ENCODE data around the gene INPP5A.
"Not testable (repeated sequence)": the region's sequence is repeated elsewhere in the genome, so short reads cannot be mapped to it uniquely, and the experiment has no call there.

INPP5A gene

GRCh38 chr10:132551093-132551807 is 13.7 kb downstream of the INPP5A start:
- Mint-ChIP-seq H3K4me1 (peaks cover 0 to 44% of the 10 kb centered on the region in 2 donors), H3K27me3 (no peaks in the 10 kb centered on the region), H3K27ac (peak overlapping the region; percentile 76), H3K4me3 (peak overlapping the region; percentile 65 to 79), H3K36me3 (peaks cover 0 to 5% of the 10 kb centered on the region in 2 donors), H3K9me3 (no peaks in the 10 kb centered on the region)
- no peak for DNase-seq
- ATAC-seq (replicated peaks): peak; percentile 54

DNA sequence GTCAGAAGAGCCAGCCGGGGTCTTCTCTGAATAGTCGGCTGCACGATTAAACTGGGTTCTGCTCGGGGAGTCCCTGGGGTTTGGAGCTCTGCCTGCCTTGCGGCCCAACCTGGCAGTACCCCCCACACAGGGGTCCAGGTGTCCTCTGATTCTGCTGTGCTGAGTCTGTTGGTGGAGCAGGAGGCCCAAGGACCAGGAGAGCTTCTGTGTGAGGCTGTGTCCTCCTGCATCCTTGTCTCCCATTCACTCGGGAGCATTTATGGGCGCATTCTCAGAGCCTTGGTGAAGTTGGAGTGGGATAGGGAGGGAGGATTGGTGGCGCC is 14.2 kb downstream of the INPP5A start:
- Mint-ChIP-seq H3K9me3 (no peaks in the 10 kb centered on the region), H3K27ac (peak overlapping the region; percentile 76), H3K27me3 (no peaks in the 10 kb centered on the region), H3K4me3 (peak overlapping the region; percentile 65 to 79), H3K36me3 (peaks cover 0 to under 1% of the 10 kb centered on the region in 2 donors), H3K4me1 (peaks cover 0 to 39% of the 10 kb centered on the region in 2 donors)
- DNase-seq (no peak), ATAC-seq (replicated peaks) (peak; percentile 5 to 6)

DNA sequence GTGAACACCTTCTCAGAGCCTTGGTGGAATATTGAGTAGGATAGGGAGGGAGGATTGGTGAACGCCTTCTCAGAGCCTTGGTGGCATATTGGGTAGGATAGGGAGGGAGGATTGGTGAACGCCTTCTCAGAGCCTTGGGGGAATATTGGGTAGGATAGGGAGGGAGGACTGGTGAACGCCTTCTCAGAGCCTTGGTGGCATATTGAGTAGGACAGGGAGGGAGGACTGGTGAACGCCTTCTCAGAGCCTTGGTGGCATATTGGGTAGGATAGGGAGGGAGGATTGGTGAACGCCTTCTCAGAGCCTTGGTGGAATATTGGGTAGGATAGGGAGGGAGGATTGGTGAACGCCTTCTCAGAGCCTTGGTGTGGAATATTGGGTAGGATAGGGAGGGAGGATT is 15.0 kb downstream of the INPP5A start:
- not testable (repeated sequence) for H3K27me3 Mint-ChIP-seq; H3K4me3 Mint-ChIP-seq; H3K36me3 Mint-ChIP-seq; H3K9me3 Mint-ChIP-seq; DNase-seq; ATAC-seq (replicated peaks); H3K27ac Mint-ChIP-seq
- peaks cover 0 to 33% of the 10 kb centered on the region in 2 donors for H3K4me1 Mint-ChIP-seq

- H3K27me3 Mint-ChIP-seq; ATAC-seq (replicated peaks); H3K27ac Mint-ChIP-seq; H3K4me3 Mint-ChIP-seq; H3K9me3 Mint-ChIP-seq; DNase-seq; H3K36me3 Mint-ChIP-seq: not testable (repeated sequence)
- H3K4me1 Mint-ChIP-seq: peaks cover 0 to 28% of the 10 kb centered on the region in 2 donors
These were observed 16.0 kb downstream of the INPP5A start for GRCh38 chr10:132553568-132553967.

GRCh38 chr10:132554053-132554990 is 16.7 kb downstream of the INPP5A start:
- no peak for ATAC-seq (replicated peaks)

GRCh38 chr10:132554991-132555647 is 17.5 kb downstream of the INPP5A start:
- peak; percentile 31 to 54 for ATAC-seq (replicated peaks)
- Mint-ChIP-seq H3K27me3 (no peaks in the 10 kb centered on the region), H3K36me3 (peaks cover 0 to 7% of the 10 kb centered on the region in 2 donors), H3K4me1 (peaks cover 14 to 31% of the 10 kb centered on the region in 2 donors), H3K27ac (no peak overlapping the region), H3K4me3 (no peak overlapping the region), H3K9me3 (no peaks in the 10 kb centered on the region)
- no peak for DNase-seq

More at GRCh38 chr10:132554053-132554990, 16.7 kb downstream of the INPP5A start:
- Mint-ChIP-seq H3K9me3 (no peaks in the 10 kb centered on the region), H3K4me3 (no peak overlapping the region), H3K27me3 (no peaks in the 10 kb centered on the region), H3K4me1 (peaks cover 6 to 28% of the 10 kb centered on the region in 2 donors), H3K36me3 (no peaks in the 10 kb centered on the region), H3K27ac (no peak overlapping the region)
- no peak for DNase-seq

DNA sequence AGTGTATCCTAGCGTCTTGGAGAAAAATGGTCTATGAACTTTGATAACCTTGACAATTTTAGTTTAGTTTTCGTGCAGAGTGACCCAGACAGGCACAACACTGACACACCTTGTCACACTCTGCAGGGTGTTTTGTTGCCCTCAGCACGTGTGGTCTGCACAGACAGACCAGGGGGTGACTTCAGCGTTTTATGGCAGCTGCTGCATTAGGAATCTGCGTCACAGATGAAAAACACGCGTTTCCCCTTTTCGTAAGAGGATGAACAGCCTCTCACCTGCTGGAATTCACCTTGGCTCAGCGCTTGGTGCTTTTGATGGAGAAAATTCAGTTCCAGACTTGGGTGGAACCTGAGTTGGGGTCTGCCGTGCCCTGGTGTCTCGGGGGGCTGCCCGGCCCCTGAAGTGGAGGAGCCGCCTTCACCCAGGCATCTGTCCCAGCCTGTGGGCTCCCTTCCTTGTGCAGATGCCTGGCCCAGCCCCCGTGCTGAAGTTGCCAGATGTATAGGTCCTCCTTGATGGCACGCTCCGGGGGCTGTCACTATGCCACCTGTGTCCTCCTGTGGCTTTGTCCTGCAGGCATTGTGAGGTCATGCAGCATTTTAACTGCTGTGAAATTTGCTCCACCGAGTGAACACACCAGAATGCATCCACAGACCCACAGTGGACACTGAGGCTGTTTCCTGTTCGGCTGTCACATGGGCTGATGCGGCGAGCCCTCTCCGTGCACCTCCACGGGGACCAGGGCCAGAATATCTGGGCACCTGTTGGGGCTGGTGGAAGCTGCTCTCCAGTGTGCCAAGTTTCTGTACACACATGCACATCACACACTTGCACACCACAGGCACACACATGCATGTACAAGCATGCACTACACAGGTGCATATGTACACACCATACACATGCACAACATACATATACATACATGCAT is 18.3 kb downstream of the INPP5A start:
- Mint-ChIP-seq H3K4me3 (peak overlapping the region in 1 of 2 donors; percentile 61), H3K4me1 (peaks cover 22 to 28% of the 10 kb centered on the region in 2 donors), H3K36me3 (peaks cover 0 to 7% of the 10 kb centered on the region in 2 donors), H3K9me3 (no peaks in the 10 kb centered on the region), H3K27me3 (no peaks in the 10 kb centered on the region), H3K27ac (peak overlapping the region; percentile 90)
- DNase-seq: no peak
- peak; percentile 67 to 68 for ATAC-seq (replicated peaks)

DNA sequence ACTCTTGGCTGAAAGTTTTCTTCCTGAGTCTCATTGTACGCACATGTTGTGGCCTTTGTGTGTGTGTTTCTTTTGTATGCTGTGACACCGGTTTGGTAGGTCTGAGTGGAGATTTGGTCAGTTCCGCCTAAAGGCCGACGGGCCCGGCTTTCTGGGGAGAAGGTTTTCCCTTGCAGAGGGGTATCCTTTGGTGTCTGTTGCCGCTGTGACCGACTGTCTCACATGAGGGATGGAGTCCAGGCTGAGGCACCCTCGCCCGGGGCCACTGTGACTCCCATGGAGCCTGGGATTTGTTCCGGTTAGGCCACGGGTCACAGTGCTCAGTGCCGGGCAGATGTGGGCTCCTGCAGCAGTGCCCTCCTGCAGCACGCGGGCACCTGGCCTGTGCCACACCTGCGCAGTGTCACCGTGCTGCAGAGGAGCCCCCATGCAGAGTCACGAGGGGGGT is 19.4 kb downstream of the INPP5A start:
- Mint-ChIP-seq H3K4me3 (no peak overlapping the region), H3K36me3 (peaks cover 0 to 7% of the 10 kb centered on the region in 2 donors), H3K9me3 (no peaks in the 10 kb centered on the region), H3K4me1 (peaks cover 23 to 33% of the 10 kb centered on the region in 2 donors), H3K27ac (peak overlapping the region; percentile 21), H3K27me3 (no peaks in the 10 kb centered on the region)
- DNase-seq (no peak), ATAC-seq (replicated peaks) (no peak)

- peak overlapping the region; percentile 31 for H3K27ac Mint-ChIP-seq
- peaks cover 0 to 7% of the 10 kb centered on the region in 2 donors for H3K36me3 Mint-ChIP-seq
- no peaks in the 10 kb centered on the region for H3K27me3 Mint-ChIP-seq
- H3K4me1 Mint-ChIP-seq: peaks cover 24 to 40% of the 10 kb centered on the region in 2 donors
- no peak overlapping the region for H3K4me3 Mint-ChIP-seq
- H3K9me3 Mint-ChIP-seq: no peaks in the 10 kb centered on the region
- no peak for ATAC-seq (replicated peaks)
- DNase-seq: no peak
These were observed 20.3 kb downstream of the INPP5A start for GRCh38 chr10:132557696-132558515.

- Mint-ChIP-seq H3K4me3 (no peak overlapping the region), H3K27ac (no peak overlapping the region), H3K4me1 (peaks cover 30 to 49% of the 10 kb centered on the region in 2 donors), H3K27me3 (no peaks in the 10 kb centered on the region), H3K9me3 (no peaks in the 10 kb centered on the region), H3K36me3 (peaks cover 0 to 7% of the 10 kb centered on the region in 2 donors)
- ATAC-seq (replicated peaks) (no peak), DNase-seq (no peak)
These were observed 21.2 kb downstream of the INPP5A start for GRCh38 chr10:132558516-132559413.

DNA sequence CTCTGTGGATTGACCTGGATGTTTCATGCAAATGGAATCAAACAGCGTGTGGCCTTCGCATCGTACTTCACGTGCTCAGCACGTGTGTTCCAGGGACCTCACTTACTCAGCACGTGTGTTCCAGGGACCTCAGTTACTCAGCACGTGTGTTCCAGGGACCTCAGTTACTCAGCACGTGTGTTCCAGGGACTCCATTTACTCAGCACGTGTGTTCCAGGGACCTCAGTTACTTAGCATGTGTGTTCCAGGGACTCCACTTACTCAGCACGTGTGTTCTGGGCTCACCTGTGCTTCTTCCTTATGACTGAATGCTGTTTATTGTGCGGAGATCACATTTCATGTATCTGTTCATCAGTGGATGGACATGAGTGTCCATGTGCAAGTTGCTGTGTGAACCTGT is 22.0 kb downstream of the INPP5A start:
- Mint-ChIP-seq H3K27ac (peak overlapping the region; percentile 72), H3K9me3 (no peaks in the 10 kb centered on the region), H3K4me3 (no peak overlapping the region), H3K36me3 (peaks cover 0 to 7% of the 10 kb centered on the region in 2 donors), H3K27me3 (no peaks in the 10 kb centered on the region), H3K4me1 (peaks cover 33 to 56% of the 10 kb centered on the region in 2 donors)
- no peak for DNase-seq
- no peak for ATAC-seq (replicated peaks)

GRCh38 chr10:132560241-132560731 is 22.7 kb downstream of the INPP5A start:
- ATAC-seq (replicated peaks) (peak; percentile 62 to 63), DNase-seq (no peak)
- Mint-ChIP-seq H3K27me3 (no peaks in the 10 kb centered on the region), H3K4me3 (peak overlapping the region; percentile 30 to 58), H3K27ac (peak overlapping the region; percentile 72), H3K4me1 (peaks cover 34 to 60% of the 10 kb centered on the region in 2 donors), H3K9me3 (no peaks in the 10 kb centered on the region), H3K36me3 (peaks cover 0 to 8% of the 10 kb centered on the region in 2 donors)
